Mucosa of descending colon (tissue), 3 donors: ENCODE measurements around the gene CADM1. TPM values are rescaled to one million over a fixed set of nuclear protein-coding genes. Genes with fewer than 3 reads are reported as not detected.

Experiments
- ATAC-seq: fragments of 200-7000 bp; cut with Tn5 transposase; one replicate; pipeline ENCODE4 v1.9.1; 2020; ENCODE audit warnings: mild to moderate bottlenecking, moderate library complexity
- DNase-seq, 3 donors: peaks; one replicate each; pipeline ENCODE4 v3.0.0-alpha.2; 2020
- H3K36me3 ChIP-seq: fragments of 200-600 bp; one replicate; pipeline ENCODE4 v1.8.0; 2021; ENCODE audit warnings: low read depth, mild to moderate bottlenecking
- H3K4me1 ChIP-seq: fragments of 200-600 bp; one replicate; pipeline ENCODE4 v1.8.0; 2021; ENCODE audit warnings: low read depth, mild to moderate bottlenecking
- H3K4me3 ChIP-seq: fragments of 200-600 bp; one replicate; pipeline ENCODE4 v1.8.0; 2021; ENCODE audit warnings: mild to moderate bottlenecking
- H3K9me3 ChIP-seq: fragments of 200-600 bp; one replicate; pipeline ENCODE4 v1.8.0; 2021; ENCODE audit warnings: mild to moderate bottlenecking
- intact Hi-C, 2 donors: fragments of 100-400 bp; cut with DNase I in 1 of 2; cut with micrococcal nuclease in 1 of 2; formaldehyde crosslinking; loops; one replicate each; pipeline versions ENCODE4 v1.11.0 to v1.11.1; 2022; cut with DNase I, micrococcal nuclease
- total RNA-seq, 3 donors: library from RNA; stranded (reverse); fragmentation: NEBNext Ultra II Directional in 2 of 3; extraction: Animal tissue kit (Norgen Biotek cat#: 25700) in 2 of 3; gene quantifications; one replicate each; pipeline versions ENCODE4 v1.2.1 to v1.2.4, GENCODE V29; 2021 to 2023
- TF ChIP-seq, protein P1 (sequence below): fragments of 200-600 bp; IDR thresholded peaks from one replicate; pipeline ENCODE4 v1.8.0; 2022; ENCODE audit warnings: antibody characterized with exemption, mild to moderate bottlenecking
- donor health status: DM: no; HTN: no; CAD: no; lungs with moderate emphysema.
- donor health status: DM: no; HTN: no; CAD: no.
- donor health status: DM: no; HTN: yes; CAD: no.

The CADM1 gene
- total RNA-seq, 3 donors from 2014 or later, result 4.3 to 20.2 (median 7.2) TPM

DNA sequence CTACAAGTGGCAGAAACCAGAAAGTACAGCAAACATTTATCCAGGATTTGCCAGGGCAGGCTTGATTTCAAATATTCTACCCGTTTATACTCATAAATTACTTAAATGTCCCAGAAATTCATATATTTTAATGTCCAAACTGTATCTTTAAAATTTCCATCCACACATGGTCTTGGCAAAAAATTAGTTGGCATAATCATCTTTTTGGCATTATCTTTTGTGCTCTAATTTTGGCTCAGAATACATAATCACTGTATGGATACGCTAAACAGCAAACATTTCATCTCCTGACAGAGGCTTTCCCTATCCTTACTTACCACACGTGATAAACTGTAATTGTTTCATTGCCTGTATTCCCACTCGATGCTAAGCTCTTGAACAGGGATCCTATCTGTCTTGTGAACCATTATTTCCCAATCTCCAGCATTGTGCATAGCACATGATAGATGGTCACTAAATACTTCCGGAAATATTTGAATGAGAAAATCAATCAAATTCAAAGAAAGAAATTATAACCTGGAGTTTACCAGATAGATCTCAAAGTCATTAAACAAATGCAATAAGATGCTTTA is 64.2 kb downstream of the CADM1 start:
- H3K4me1 ChIP-seq, result no peaks in the 10 kb centered on the region

GRCh38 chr11:115439385-115439784 is 64.8 kb downstream of the CADM1 start:
- DNase-seq (no peak), ATAC-seq (no peak)
- Histone ChIP-seq H3K36me3 (no peaks in the 10 kb centered on the region), H3K4me3 (no peak overlapping the region), H3K9me3 (no peaks in the 10 kb centered on the region), H3K4me1 (no peaks in the 10 kb centered on the region)
- intact Hi-C loops, result no loop called here
- TF ChIP-seq, protein P1, sequence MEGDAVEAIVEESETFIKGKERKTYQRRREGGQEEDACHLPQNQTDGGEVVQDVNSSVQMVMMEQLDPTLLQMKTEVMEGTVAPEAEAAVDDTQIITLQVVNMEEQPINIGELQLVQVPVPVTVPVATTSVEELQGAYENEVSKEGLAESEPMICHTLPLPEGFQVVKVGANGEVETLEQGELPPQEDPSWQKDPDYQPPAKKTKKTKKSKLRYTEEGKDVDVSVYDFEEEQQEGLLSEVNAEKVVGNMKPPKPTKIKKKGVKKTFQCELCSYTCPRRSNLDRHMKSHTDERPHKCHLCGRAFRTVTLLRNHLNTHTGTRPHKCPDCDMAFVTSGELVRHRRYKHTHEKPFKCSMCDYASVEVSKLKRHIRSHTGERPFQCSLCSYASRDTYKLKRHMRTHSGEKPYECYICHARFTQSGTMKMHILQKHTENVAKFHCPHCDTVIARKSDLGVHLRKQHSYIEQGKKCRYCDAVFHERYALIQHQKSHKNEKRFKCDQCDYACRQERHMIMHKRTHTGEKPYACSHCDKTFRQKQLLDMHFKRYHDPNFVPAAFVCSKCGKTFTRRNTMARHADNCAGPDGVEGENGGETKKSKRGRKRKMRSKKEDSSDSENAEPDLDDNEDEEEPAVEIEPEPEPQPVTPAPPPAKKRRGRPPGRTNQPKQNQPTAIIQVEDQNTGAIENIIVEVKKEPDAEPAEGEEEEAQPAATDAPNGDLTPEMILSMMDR, result no peak

More for the DNA sequence above, 64.2 kb downstream of the CADM1 start:
- H3K36me3 ChIP-seq, result no peaks in the 10 kb centered on the region
- TF ChIP-seq, protein P1, result no peak
- ATAC-seq, result no peak
- no peak overlapping the region for H3K4me3 ChIP-seq
- H3K9me3 ChIP-seq, result no peaks in the 10 kb centered on the region
- DNase-seq, result no peak
- intact Hi-C loops, result no loop called here

- no peaks in the 10 kb centered on the region for H3K36me3 ChIP-seq
- TF ChIP-seq, protein P1, result no peak
- H3K4me3 ChIP-seq, result no peak overlapping the region
- no peaks in the 10 kb centered on the region for H3K4me1 ChIP-seq
- intact Hi-C loops, result no loop called here
- ATAC-seq (no peak), DNase-seq (no peak)
- H3K9me3 ChIP-seq, result no peaks in the 10 kb centered on the region
These were observed 66.2 kb downstream of the CADM1 start for GRCh38 chr11:115437902-115438575.

DNA sequence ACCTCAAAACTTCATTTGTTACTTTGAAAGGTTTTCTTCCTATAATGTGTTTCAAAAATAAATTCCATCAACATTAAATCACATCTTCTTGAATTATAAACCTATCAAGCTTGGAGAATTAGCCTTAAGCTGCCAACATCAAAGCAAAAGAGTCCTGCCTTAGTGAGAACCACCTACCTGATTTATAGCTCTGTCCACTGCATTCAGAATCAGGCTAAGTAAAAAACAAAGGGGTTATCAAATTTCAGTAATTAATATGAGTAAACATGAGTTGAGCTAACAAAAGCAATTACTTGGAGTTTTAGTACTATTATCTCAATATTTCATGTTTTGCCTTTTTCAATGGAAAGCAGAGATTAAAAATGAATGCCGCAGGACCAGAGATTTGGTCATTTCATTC is 73.9 kb downstream of the CADM1 start:
- TF ChIP-seq, protein P1, result no peak
- Histone ChIP-seq H3K4me3 (no peak overlapping the region), H3K4me1 (no peaks in the 10 kb centered on the region), H3K9me3 (no peaks in the 10 kb centered on the region), H3K36me3 (no peaks in the 10 kb centered on the region)
- intact Hi-C loops, result no loop called here
- DNase-seq (no peak), ATAC-seq (no peak)

DNA sequence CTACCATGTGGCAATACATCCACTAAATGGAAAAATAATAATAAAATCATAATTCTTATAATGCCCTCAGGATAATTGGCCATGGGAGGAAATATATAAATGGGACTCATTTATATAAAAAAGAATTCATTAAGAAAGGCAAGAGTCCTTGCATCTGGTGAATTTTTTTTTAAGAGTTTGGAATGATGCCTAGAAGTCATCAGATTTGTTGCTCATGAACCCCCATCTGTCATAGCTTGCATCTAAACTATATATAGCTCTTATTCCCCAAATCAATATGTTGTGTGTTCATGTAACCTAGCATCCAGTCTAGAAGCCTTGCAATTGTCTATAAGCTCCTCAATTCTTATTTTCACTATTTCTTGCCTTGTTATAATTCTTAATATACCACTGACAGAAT is 75.9 kb downstream of the CADM1 start:
- no peaks in the 10 kb centered on the region for H3K4me1 ChIP-seq
- intact Hi-C loops, result no loop called here
- no peaks in the 10 kb centered on the region for H3K36me3 ChIP-seq
- TF ChIP-seq, protein P1, result no peak
- H3K4me3 ChIP-seq, result no peak overlapping the region
- DNase-seq, result no peak
- H3K9me3 ChIP-seq, result no peaks in the 10 kb centered on the region
- no peak for ATAC-seq
